Lung (tissue), 12 donors: ENCODE measurements around the gene ASMTL. TPM values are rescaled to one million over a fixed set of nuclear protein-coding genes. Genes with fewer than 3 reads are reported as not detected.

Experiments
- ATAC-seq: fragments of 200-7000 bp; cut with Tn5 transposase; one replicate; pipeline ENCODE4 v1.9.1; 2020; ENCODE audit warnings: moderate number of reproducible peaks; ENCODE audit not compliant: insufficient read depth, low FRiP score
- DNase-seq, 3 donors: peaks; one replicate each; pipeline ENCODE4 v3.0.0-alpha.2; 2013 to 2017
- H3K27ac ChIP-seq, 2 donors: one replicate each; pipeline ENCODE4 v1.5.1; 2013; ENCODE audit warnings: mild to moderate bottlenecking in 2 of 2, moderate library complexity in 2 of 2, control low read depth in 1 of 2, inconsistent platforms in 1 of 2, low read depth in 1 of 2, low read length in 1 of 2
- H3K27me3 ChIP-seq, 3 donors: one replicate each; pipeline ENCODE4 v1.5.1; 2013; ENCODE audit warnings: low read length in 2 of 3; ENCODE audit not compliant: control insufficient read depth in 3 of 3, insufficient read depth in 3 of 3
- H3K36me3 ChIP-seq, 4 donors: one replicate each; pipeline ENCODE4 v1.5.1; 2013; ENCODE audit warnings: low read length in 4 of 4, mild to moderate bottlenecking in 1 of 4, moderate library complexity in 1 of 4; ENCODE audit not compliant: control insufficient read depth in 4 of 4, insufficient read depth in 4 of 4
- H3K4me1 ChIP-seq, 5 donors: one replicate each; pipeline ENCODE4 v1.5.1; 2013; ENCODE audit warnings: low read length in 5 of 5, mild to moderate bottlenecking in 2 of 5, moderate library complexity in 1 of 5; ENCODE audit not compliant: control insufficient read depth in 5 of 5, insufficient read depth in 5 of 5
- H3K4me3 ChIP-seq: one replicate; pipeline ENCODE4 v1.5.1; 2013; ENCODE audit warnings: mild to moderate bottlenecking, control low read depth, moderate library complexity
- H3K9ac ChIP-seq, 2 donors: one replicate each; pipeline ENCODE4 v1.5.1; 2013; ENCODE audit warnings: low read length in 2 of 2, control low read depth in 1 of 2; ENCODE audit not compliant: insufficient read depth in 1 of 2
- H3K9me3 ChIP-seq, 4 donors: one replicate each; pipeline ENCODE4 v1.5.1; 2013; ENCODE audit warnings: low read length in 3 of 4, mild to moderate bottlenecking in 1 of 4, moderate library complexity in 1 of 4; ENCODE audit not compliant: control insufficient read depth in 4 of 4, insufficient read depth in 3 of 4
- CTCF ChIP-seq: IDR thresholded peaks from 2 replicates; pipeline ENCODE4 v1.5.1; 2012; ENCODE audit warnings: mild to moderate bottlenecking; ENCODE audit errors: control extremely low read depth, extremely low read depth
- WGBS, 2 donors: extraction: QIAGEN DNeasy Blood & Tissue Kit; methylation state at CpG; one replicate each; pipeline ENCODE4 v1.1.7; 2013; 5-methylcytosine and 5-hydroxymethylcytosine counted together
- polyA plus RNA-seq, 2 donors: library from polyadenylated mRNA; stranded (reverse); fragments of 200-250 nt; gene quantifications; one replicate each; pipeline ENCODE4 v1.2.1, GENCODE V29; 2013
- total RNA-seq, 2 donors: library from RNA; depleted of rRNA in 1 of 2; stranded (reverse); fragments of >200 nt in 1 of 2; gene quantifications; one replicate each; pipeline ENCODE4 v1.2.1, GENCODE V29; 2014 to 2021
- donor health status: control.
- donor health status: control.
- donor health status: Bipolar disorder and iron deficiency.
- donor health status: healthy.
- donor health status: DM: yes; HTN: yes; CAD: no.

The ASMTL gene
- total and polyA plus RNA-seq, 4 donors: 12.3 to 29.4 (median 21.8) TPM

- no peaks in the 10 kb centered on the region for H3K4me1 ChIP-seq
- no peak for TF ChIP-seq CTCF
Measured at GRCh38 chrX:1416327-1416784, 36.4 kb downstream of the ASMTL start.

GRCh38 chrX:1412551-1413161, 40.1 kb downstream of the ASMTL start:
- Histone ChIP-seq H3K36me3 (peaks cover 9 to 45% (median 26%) of the 10 kb centered on the region in 4 donors), H3K9me3 (peaks cover 0 to 3% (median 1%) of the 10 kb centered on the region in 4 donors), H3K27me3 (no peaks in the 10 kb centered on the region), H3K27ac (no peak overlapping the region), H3K4me1 (no peaks in the 10 kb centered on the region), H3K4me3 (no peak overlapping the region), H3K9ac (no peak overlapping the region)
- no peak for ATAC-seq
- TF ChIP-seq CTCF: no peak
- DNase-seq: no peak
- WGBS, 2 donors: 92 to 94% methylated on average over 31 of the region's 31 CpGs

More at GRCh38 chrX:1416327-1416784, 36.4 kb downstream of the ASMTL start:
- H3K27ac ChIP-seq: no peak overlapping the region
- H3K9ac ChIP-seq: no peak overlapping the region
- ATAC-seq: no peak
- WGBS, 2 donors: 71 to 78% methylated on average over 15 of the region's 15 CpGs
- no peak overlapping the region for H3K4me3 ChIP-seq
- H3K27me3 ChIP-seq: no peaks in the 10 kb centered on the region
- peaks cover 0 to 8% (median 1%) of the 10 kb centered on the region in 4 donors for H3K9me3 ChIP-seq
- no peak for DNase-seq
- H3K36me3 ChIP-seq: peaks cover 6 to 48% (median 35%) of the 10 kb centered on the region in 4 donors

GRCh38 chrX:1411326-1411725, 41.4 kb downstream of the ASMTL start:
- Histone ChIP-seq H3K4me1 (no peaks in the 10 kb centered on the region), H3K4me3 (no peak overlapping the region), H3K36me3 (peaks cover 17 to 38% (median 27%) of the 10 kb centered on the region in 4 donors), H3K27me3 (no peaks in the 10 kb centered on the region), H3K9ac (no peak overlapping the region), H3K9me3 (peaks cover 0 to 2% (median under 1%) of the 10 kb centered on the region in 4 donors), H3K27ac (no peak overlapping the region)
- DNase-seq (peak in 1 of 3 donors; percentile 18), ATAC-seq (peak; percentile 34)
- TF ChIP-seq CTCF: no peak
- WGBS, 2 donors: 83 to 92% methylated on average over 12 of the region's 12 CpGs
